Tibial nerve (tissue), 3 donors: ENCODE measurements around the gene IL31.

Source experiments
- CTCF ChIP-seq, 5 experiments: fragments of 200-600 bp in 3 of 5; fragments of 450-650 bp in 2 of 5; sonication (generic) in 3 of 5; IDR thresholded peaks; one replicate each; pipeline ENCODE4 v1.5.1; 2016 to 2019; ENCODE audit warnings: antibody characterized with exemption in 5 of 5, mild to moderate bottlenecking in 3 of 5, moderate library complexity in 2 of 5
- POLR2A ChIP-seq, 2 donors: fragments of 450-650 bp; IDR thresholded peaks; one replicate each; pipeline ENCODE4 v1.6.1; 2017; ENCODE audit warnings: antibody characterized with exemption in 2 of 2, mild to moderate bottlenecking in 2 of 2, moderate library complexity in 2 of 2

DNA sequence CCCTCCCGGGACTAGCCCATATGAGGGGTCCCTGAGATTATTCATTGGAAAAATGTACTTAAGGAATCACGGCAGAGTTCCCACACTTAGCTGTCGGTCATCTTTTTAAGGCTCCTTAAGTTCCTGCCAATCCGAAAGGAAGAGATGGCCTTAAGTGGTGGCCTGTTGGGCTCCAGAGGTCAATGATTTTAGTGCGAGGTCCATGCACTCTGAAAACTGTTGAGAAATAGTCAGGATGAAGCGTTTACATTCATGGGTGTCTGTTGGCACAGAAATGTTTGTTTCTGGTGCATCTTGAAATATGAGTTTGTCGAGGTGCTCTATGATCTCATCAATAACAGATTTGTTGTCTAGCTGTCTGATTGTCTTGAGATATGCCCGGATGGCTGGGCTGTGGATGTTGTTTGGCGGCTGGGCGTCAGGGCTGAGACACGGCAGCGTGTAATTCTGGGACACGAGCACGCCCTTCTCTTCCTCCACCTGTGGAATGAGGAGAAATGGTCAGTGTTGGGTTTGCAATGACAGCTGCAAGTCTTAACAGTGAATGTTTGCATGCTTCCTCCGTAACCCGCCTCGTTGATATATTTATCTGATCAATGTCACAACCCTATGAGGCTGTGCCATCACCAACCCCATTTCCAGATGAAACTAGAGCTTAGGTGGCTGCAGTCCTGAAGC, 1.6 kb downstream of the IL31 start:
- TF ChIP-seq CTCF (IDR thresholded peaks at IDR 0.05) (no peak), POLR2A (IDR thresholded peaks at IDR 0.05) (no peak)
